Suprapubic skin (tissue), 4 donors: ENCODE results near the gene SCG2. TPM values are rescaled to one million over a fixed set of nuclear protein-coding genes. Genes with fewer than 3 reads are reported as not detected.

Experiments used
- DNase-seq, 2 donors: peaks; one replicate each; pipeline ENCODE4 v3.0.0-alpha.2; 2019; ENCODE audit warnings: low spot score in 2 of 2
- H3K27ac ChIP-seq: fragments of 200-600 bp; sonication (generic); one replicate; pipeline ENCODE4 v1.5.1; 2019
- H3K27me3 ChIP-seq: fragments of 200-600 bp; sonication (generic); one replicate; pipeline ENCODE4 v1.5.1; 2019
- H3K36me3 ChIP-seq: fragments of 200-600 bp; sonication (generic); one replicate; pipeline ENCODE4 v1.5.1; 2019
- H3K4me1 ChIP-seq: fragments of 200-600 bp; sonication (generic); one replicate; pipeline ENCODE4 v1.5.1; 2019
- H3K4me3 ChIP-seq: fragments of 200-600 bp; sonication (generic); one replicate; pipeline ENCODE4 v1.5.1; 2019; ENCODE audit warnings: mild to moderate bottlenecking
- H3K9me3 ChIP-seq: fragments of 200-600 bp; sonication (generic); one replicate; pipeline ENCODE4 v1.5.1; 2019
- CTCF ChIP-seq, 2 donors: fragments of 200-600 bp in 1 of 2; fragments of 450-650 bp in 1 of 2; sonication (generic) in 1 of 2; IDR thresholded peaks; one replicate each; pipeline ENCODE4 v1.5.1; 2016 to 2019; ENCODE audit warnings: antibody characterized with exemption in 2 of 2, mild to moderate bottlenecking in 1 of 2, moderate library complexity in 1 of 2
- EP300 ChIP-seq: sonication (generic); formaldehyde crosslinking; IDR thresholded peaks from one replicate; pipeline ENCODE4 v1.6.1; 2017; ENCODE audit warnings: antibody characterized with exemption
- POLR2A ChIP-seq, 2 donors: fragments of 450-650 bp; IDR thresholded peaks; one replicate each; pipeline ENCODE4 v1.6.1; 2017; ENCODE audit warnings: antibody characterized with exemption in 2 of 2, mild to moderate bottlenecking in 2 of 2, moderate library complexity in 2 of 2
- POLR2AphosphoS5 ChIP-seq, 3 donors: sonication (generic); formaldehyde crosslinking; IDR thresholded peaks; one replicate each; pipeline ENCODE4 v1.6.1; 2017; ENCODE audit warnings: antibody characterized with exemption in 3 of 3
- WGBS: methylation state at CpG from one replicate; pipeline ENCODE4 v1.1.5; 2018; 5-methylcytosine and 5-hydroxymethylcytosine counted together
- total RNA-seq, 4 donors: library from RNA; depleted of rRNA; stranded (reverse); fragments of >200 nt; gene quantifications; one replicate each; pipeline ENCODE4 v1.1.0, GENCODE V29; 2016

Gene SCG2
- total RNA-seq, 4 donors from 2014 or later, result not detected

- no peak for DNase-seq
- Histone ChIP-seq H3K9me3 (no peaks in the 10 kb centered on the region), H3K36me3 (no peaks in the 10 kb centered on the region), H3K4me3 (no peak overlapping the region), H3K27me3 (no peaks in the 10 kb centered on the region), H3K27ac (no peak overlapping the region), H3K4me1 (no peaks in the 10 kb centered on the region)
- TF ChIP-seq CTCF (IDR thresholded peaks at IDR 0.05) (no peak), POLR2A (IDR thresholded peaks at IDR 0.05) (no peak)
- 94% methylated on average over 5 of the region's 5 CpGs for WGBS
Measured at GRCh38 chr2:223582001-223582400, 20.2 kb downstream of the SCG2 start.

- Histone ChIP-seq H3K4me3 (no peak overlapping the region), H3K4me1 (no peaks in the 10 kb centered on the region), H3K9me3 (no peaks in the 10 kb centered on the region), H3K27me3 (no peaks in the 10 kb centered on the region), H3K27ac (no peak overlapping the region), H3K36me3 (no peaks in the 10 kb centered on the region)
- WGBS, result 40% methylated on average over 6 of the region's 6 CpGs
- TF ChIP-seq POLR2A (IDR thresholded peaks at IDR 0.05) (no peak), EP300 (no peak), CTCF (IDR thresholded peaks at IDR 0.05) (no peak), POLR2AphosphoS5 (IDR thresholded peaks at IDR 0.05) (no peak)
- DNase-seq, result no peak
Measured at GRCh38 chr2:223580951-223581350, 21.2 kb downstream of the SCG2 start.

GRCh38 chr2:223578846-223579245, 23.3 kb downstream of the SCG2 start:
- 97% methylated on average over 1 of the region's 1 CpG for WGBS
- no peak overlapping the region for H3K4me3 ChIP-seq
- no peak overlapping the region for H3K27ac ChIP-seq
- no peaks in the 10 kb centered on the region for H3K4me1 ChIP-seq
- no peak for DNase-seq
- H3K9me3 ChIP-seq, result no peaks in the 10 kb centered on the region
- H3K27me3 ChIP-seq, result no peaks in the 10 kb centered on the region
- no peaks in the 10 kb centered on the region for H3K36me3 ChIP-seq
- TF ChIP-seq CTCF (IDR thresholded peaks at IDR 0.05) (no peak), POLR2AphosphoS5 (IDR thresholded peaks at IDR 0.05) (no peak), POLR2A (IDR thresholded peaks at IDR 0.05) (no peak)

GRCh38 chr2:223576873-223577272, 25.3 kb downstream of the SCG2 start:
- H3K4me3 ChIP-seq, result no peak overlapping the region
- 72% methylated on average over 5 of the region's 5 CpGs for whole genome bisulfite sequencing
- no peaks in the 10 kb centered on the region for H3K4me1 ChIP-seq
- H3K27me3 ChIP-seq, result no peaks in the 10 kb centered on the region
- H3K9me3 ChIP-seq, result no peaks in the 10 kb centered on the region
- no peak overlapping the region for H3K27ac ChIP-seq
- DNase-seq, result no peak
- H3K36me3 ChIP-seq, result no peaks in the 10 kb centered on the region
- TF ChIP-seq CTCF (IDR thresholded peaks at IDR 0.05) (no peak), POLR2AphosphoS5 (IDR thresholded peaks at IDR 0.05) (no peak), POLR2A (IDR thresholded peaks at IDR 0.05) (no peak), EP300 (no peak)

- no peak for TF ChIP-seq POLR2AphosphoS5 (IDR thresholded peaks at IDR 0.05)
- no peak for TF ChIP-seq POLR2A (IDR thresholded peaks at IDR 0.05)
- TF ChIP-seq EP300, result no peak
- TF ChIP-seq CTCF (IDR thresholded peaks at IDR 0.05), result no peak
- DNase-seq, result no peak
- Histone ChIP-seq H3K36me3 (no peaks in the 10 kb centered on the region), H3K27me3 (no peaks in the 10 kb centered on the region), H3K9me3 (no peaks in the 10 kb centered on the region), H3K4me3 (no peak overlapping the region), H3K27ac (no peak overlapping the region), H3K4me1 (no peaks in the 10 kb centered on the region)
- WGBS, result 84% methylated on average over 2 of the region's 2 CpGs
Measured at GRCh38 chr2:223570784-223571183, 31.4 kb downstream of the SCG2 start.
